ENCODE data around the gene CEMIP2.

Gene CEMIP2

DNA sequence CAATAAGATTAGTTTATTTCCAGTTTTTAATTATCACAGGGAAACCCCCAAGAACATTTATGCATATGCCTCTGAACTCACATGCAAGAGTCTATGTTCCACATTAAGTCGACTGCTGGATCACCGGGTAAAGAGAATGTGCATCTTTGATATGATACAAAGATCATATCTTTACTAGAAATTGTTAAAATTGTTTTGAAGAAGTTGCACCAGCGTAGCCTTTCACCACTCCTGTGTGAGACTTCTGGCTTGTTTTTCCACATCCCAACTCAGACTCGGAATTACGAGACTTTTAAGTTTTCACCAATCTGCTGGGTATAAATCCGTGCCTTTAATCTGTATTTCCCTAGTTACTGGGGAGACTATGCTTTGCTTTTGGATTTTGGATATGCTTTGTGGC, 113.2 kb downstream of the CEMIP2 start:
- no peak overlapping the region for H3K27ac ChIP-seq
- TF ChIP-seq ZFX (IDR thresholded peaks at IDR 0.05), result no peak
- TF ChIP-seq, protein P1, sequence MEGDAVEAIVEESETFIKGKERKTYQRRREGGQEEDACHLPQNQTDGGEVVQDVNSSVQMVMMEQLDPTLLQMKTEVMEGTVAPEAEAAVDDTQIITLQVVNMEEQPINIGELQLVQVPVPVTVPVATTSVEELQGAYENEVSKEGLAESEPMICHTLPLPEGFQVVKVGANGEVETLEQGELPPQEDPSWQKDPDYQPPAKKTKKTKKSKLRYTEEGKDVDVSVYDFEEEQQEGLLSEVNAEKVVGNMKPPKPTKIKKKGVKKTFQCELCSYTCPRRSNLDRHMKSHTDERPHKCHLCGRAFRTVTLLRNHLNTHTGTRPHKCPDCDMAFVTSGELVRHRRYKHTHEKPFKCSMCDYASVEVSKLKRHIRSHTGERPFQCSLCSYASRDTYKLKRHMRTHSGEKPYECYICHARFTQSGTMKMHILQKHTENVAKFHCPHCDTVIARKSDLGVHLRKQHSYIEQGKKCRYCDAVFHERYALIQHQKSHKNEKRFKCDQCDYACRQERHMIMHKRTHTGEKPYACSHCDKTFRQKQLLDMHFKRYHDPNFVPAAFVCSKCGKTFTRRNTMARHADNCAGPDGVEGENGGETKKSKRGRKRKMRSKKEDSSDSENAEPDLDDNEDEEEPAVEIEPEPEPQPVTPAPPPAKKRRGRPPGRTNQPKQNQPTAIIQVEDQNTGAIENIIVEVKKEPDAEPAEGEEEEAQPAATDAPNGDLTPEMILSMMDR (conservative IDR thresholded peaks at IDR 0.05), result no peak

DNA sequence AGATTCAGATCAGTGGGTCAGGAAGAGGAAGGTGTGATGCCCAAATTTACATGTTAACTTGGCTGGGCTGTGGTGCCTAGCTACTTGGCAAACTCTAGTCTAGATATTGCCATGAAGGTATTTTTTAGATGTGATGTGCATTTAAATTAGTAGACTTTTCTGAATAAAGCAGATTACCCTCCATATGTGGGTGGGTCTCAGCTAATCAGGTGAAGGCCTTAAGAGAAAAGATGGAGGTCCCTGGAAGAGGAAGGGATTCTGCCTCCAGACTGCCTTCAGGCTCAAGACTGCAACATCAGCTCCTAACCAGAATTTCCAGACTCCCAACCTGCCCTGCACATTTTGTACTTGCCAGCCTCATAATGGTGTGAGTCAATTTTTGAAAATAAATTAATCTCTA, 115.8 kb downstream of the CEMIP2 start:
- no peak overlapping the region for H3K27ac ChIP-seq
- TF ChIP-seq, protein P1 (conservative IDR thresholded peaks at IDR 0.05), result no peak
- TF ChIP-seq ZFX (IDR thresholded peaks at IDR 0.05), result no peak

DNA sequence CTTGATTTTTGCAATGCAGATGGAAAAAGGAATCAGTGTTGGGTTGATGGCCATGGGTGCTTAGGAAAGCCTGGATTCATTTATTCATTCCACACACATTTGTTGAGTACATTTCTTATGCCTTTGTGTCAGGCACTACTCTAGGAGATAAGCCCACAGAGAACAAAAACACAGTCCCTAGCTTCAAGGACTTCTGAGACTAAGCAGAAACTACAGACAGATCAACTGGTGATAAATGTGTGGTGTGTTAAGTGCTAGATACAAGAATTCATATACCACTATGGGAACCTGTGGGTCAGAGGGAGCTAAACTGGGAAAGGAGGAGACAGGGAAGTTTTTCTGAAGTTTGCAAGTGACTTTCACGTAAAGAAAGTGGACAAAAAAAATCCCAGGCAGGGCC, 119.9 kb downstream of the CEMIP2 start:
- TF ChIP-seq, protein P1 (conservative IDR thresholded peaks at IDR 0.05), result no peak
- TF ChIP-seq ZFX (IDR thresholded peaks at IDR 0.05), result no peak
- no peak overlapping the region for H3K27ac ChIP-seq

DNA sequence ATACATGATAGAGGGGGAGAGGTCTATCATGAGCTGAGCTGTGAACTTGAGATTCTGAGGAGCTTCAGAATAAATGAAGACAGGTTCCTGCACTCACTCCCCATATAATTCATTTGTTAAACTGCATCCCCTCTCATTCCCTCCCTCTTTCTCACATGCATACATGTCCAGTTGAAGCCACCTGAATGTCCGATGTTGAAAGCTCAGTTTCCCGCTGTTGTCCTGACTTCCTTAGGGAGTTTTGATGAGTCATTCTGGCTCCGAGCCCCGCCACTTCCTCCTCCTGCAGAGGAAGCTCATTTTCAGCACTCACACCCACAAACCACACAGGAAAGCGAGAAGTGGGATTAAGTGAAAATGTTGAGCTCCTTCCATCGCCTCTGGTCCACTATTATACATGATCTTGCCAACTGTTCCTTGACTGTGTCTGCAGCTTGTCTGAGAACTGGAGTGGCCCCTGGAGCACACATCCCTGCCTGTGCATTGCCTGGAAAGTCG, 121.2 kb downstream of the CEMIP2 start:
- TF ChIP-seq, protein P1 (conservative IDR thresholded peaks at IDR 0.05), result no peak
- TF ChIP-seq ZFX (IDR thresholded peaks at IDR 0.05), result no peak
- H3K27ac ChIP-seq, result peak overlapping the region; percentile 55

DNA sequence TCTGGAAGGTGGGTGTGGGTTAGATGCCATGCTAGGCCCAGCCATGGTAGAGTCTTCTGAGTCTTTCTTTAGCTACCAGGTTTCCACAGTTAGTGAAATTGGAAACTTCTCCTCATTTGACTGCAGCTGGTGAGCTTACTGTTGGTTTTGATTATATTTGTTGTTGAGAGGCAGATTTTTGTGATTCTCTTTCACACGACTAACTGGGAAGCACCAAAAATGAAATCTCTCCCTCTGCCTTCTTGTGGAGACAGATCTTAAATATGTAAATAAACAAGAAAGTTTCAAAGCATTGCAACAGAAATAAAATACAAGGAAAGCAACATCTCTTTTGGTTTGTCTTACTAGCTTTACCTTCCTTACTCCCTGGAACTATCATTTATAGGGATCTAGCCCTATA, 122.2 kb downstream of the CEMIP2 start:
- TF ChIP-seq, protein P1 (conservative IDR thresholded peaks at IDR 0.05), result no peak
- no peak for TF ChIP-seq ZFX (IDR thresholded peaks at IDR 0.05)

DNA sequence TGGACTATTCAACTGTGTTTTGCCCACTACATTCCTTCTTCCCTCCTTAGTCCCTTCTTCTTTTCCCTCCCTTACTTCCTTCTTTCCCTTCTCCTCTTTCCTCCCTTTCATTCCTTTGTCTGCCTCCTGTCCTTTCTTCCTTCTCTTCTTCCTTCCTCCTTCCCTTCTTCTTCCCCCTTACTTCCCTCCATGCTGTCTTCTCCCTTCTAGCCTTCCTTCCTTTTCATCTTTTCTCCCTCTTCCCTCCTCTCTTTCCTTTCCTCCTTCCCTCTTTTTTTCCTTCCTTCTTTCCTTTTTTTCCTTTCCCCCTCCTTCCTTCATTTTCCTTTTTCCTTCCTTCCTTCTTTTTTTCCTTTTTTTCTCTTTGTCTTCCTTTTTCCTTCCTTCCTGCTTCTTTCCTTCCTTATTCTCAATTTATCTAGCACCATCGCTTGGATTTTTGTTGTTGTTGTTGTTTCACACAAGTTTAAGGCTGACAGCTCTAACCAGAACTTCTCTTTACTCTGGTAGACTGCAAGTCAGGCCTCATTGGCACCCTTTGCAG, 123.4 kb downstream of the CEMIP2 start:
- TF ChIP-seq ZFX (IDR thresholded peaks at IDR 0.05), result no peak
- TF ChIP-seq, protein P1 (conservative IDR thresholded peaks at IDR 0.05), result no peak
- no peak overlapping the region for H3K27ac ChIP-seq

More for the DNA sequence above, 122.2 kb downstream of the CEMIP2 start:
- no peak overlapping the region for H3K27ac ChIP-seq

DNA sequence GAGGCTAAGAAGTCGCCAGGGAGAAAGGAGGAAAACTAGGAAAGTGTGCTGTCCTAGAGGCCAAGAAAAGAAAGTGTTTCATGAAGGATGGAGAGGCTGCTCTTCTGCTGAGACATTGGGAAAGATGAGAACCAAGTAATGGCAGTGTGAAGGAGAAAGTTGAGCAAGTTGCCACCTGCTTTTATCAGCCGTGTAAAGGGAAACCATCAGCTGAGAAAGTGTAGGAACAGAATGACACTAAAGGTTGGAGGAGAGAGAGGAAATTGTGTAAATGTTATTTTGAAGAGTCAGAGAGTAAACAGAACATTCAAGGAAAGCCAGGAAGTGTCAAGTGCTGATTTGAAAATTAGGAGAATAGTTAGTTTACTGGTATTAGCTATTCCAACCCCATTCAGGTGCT, 125.0 kb downstream of the CEMIP2 start:
- H3K27ac ChIP-seq, result no peak overlapping the region
- TF ChIP-seq ZFX (IDR thresholded peaks at IDR 0.05), result no peak
- TF ChIP-seq, protein P1 (conservative IDR thresholded peaks at IDR 0.05), result no peak

Data from C4-2B (cell line).